ENCODE results near the gene TYW1. TPM values are rescaled to one million over a fixed set of nuclear protein-coding genes. Genes with fewer than 3 reads are reported as not detected.

Gene TYW1
- total and polyA plus RNA-seq, 2 of the 4 experiments (the other 2 are of a cell fraction): 10.7 to 23.7 TPM

- no peak overlapping the region for H3K4ac ChIP-seq (ENCODE audit: low read depth, low read length)
- intact Hi-C loops (cut with micrococcal nuclease): no loop called here
- no peak overlapping the region for H4K8ac ChIP-seq (ENCODE audit: low read depth in 2 of 2, low read length in 2 of 2)
- DNase-seq (peak; percentile 15), ATAC-seq (ENCODE audit: low read depth) (no peak)
- H2BK20ac ChIP-seq (ENCODE audit: low read depth, low read length): no peak overlapping the region
- no peak overlapping the region for H3K18ac ChIP-seq (ENCODE audit: low read depth, low read length)
- TF ChIP-seq CEBPB (IDR thresholded peaks at IDR 0.05; ENCODE audit: low read depth, low read length) (no peak), RAD21 (IDR thresholded peaks at IDR 0.05; ENCODE audit: low read length) (no peak), MXI1 (IDR thresholded peaks at IDR 0.05; ENCODE audit: borderline replicate concordance, low read depth, low read length) (no peak), RCOR1 (IDR thresholded peaks at IDR 0.05; ENCODE audit: insufficient replicate concordance, low read length) (no peak), MAFK (IDR thresholded peaks at IDR 0.05; ENCODE audit: low read depth, low read length) (no peak), POLR2A (IDR thresholded peaks at IDR 0.05; ENCODE audit: low read depth, low read length) (no peak), CHD1 (IDR thresholded peaks at IDR 0.05; ENCODE audit: low read depth, low read length) (no peak), FOS (IDR thresholded peaks at IDR 0.05; ENCODE audit: low read depth, low read length) (no peak), CTCF (conservative IDR thresholded peaks at IDR 0.05; ENCODE audit: low read depth, low read length) (no peak), USF2 (IDR thresholded peaks at IDR 0.05; ENCODE audit: low read depth, low read length) (no peak), MAZ (IDR thresholded peaks at IDR 0.05; ENCODE audit: borderline replicate concordance, low read depth, low read length) (no peak), BHLHE40 (IDR thresholded peaks at IDR 0.05; ENCODE audit: low read depth, low read length) (no peak), NFE2L2 (IDR thresholded peaks at IDR 0.05; ENCODE audit: low read depth, low read length) (no peak), RFX5 (IDR thresholded peaks at IDR 0.05; ENCODE audit: low read depth, low read length) (no peak)
- 90% methylated on average over 2 of the region's 8 CpGs; no CpG with 5 or more reads in 1 of the 2 experiments for WGBS, 2 experiments (ENCODE audit: extremely low coverage in 2 of 2, insufficient read length in 1 of 2)
- H2BK5ac ChIP-seq (ENCODE audit: low read depth, low read length, poor library complexity, severe bottlenecking): no peak overlapping the region
- ChIA-PET CTCF (no interaction called here), POLR2A (ENCODE audit: unreplicated experiment) (no interaction called here)
- H3K27ac ChIP-seq (ENCODE audit: insufficient read depth, low read length): no peak overlapping the region
- peaks cover 17 to 50% of the 10 kb centered on the region in 2 experiments for H3K79me1 ChIP-seq (ENCODE audit: low read depth in 1 of 2, low read length in 2 of 2)
- H3K23ac ChIP-seq (ENCODE audit: low read depth, low read length): no peak overlapping the region
- no peak overlapping the region for H2AK9ac ChIP-seq (replicated peaks; ENCODE audit: low read depth, low read length, poor library complexity)
- no peak overlapping the region for H4K91ac ChIP-seq (ENCODE audit: insufficient read depth, low read depth, low read length)
- no TSS peak for BruUV-seq (replicated peaks)
- peaks cover 10% of the 10 kb centered on the region; the same call in 1 of the 2 replicates for H3K9me1 ChIP-seq (ENCODE audit: insufficient read depth, low read length)
- no peak overlapping the region for H3K4me2 ChIP-seq (ENCODE audit: low read depth, low read length)
- peaks cover 53% of the 10 kb centered on the region for H3K36me3 ChIP-seq (ENCODE audit: control insufficient read depth, insufficient read depth, low read length)
- H3K9ac ChIP-seq (ENCODE audit: low read depth, low read length): no peak overlapping the region
- no peak overlapping the region for H2BK120ac ChIP-seq (ENCODE audit: low read depth, low read length)
- no peak overlapping the region for H2AFZ ChIP-seq (replicated peaks; ENCODE audit: low read length, poor library complexity)
- H4K20me1 ChIP-seq (ENCODE audit: insufficient read depth, low read length): 0 out of 2 replicates have a peak, but pooled peaks cover 8% of the 10 kb centered on the region
- H3K27me3 ChIP-seq (ENCODE audit: control insufficient read depth, insufficient read depth, low read length): no peaks in the 10 kb centered on the region
- no peak overlapping the region for H3K4me3 ChIP-seq (ENCODE audit: insufficient read depth, low read depth, low read length)
- no peak overlapping the region for H2BK15ac ChIP-seq (ENCODE audit: low read depth, low read length)
- H4K5ac ChIP-seq (ENCODE audit: low read depth, low read length): no peak overlapping the region
- H3K4me1 ChIP-seq (ENCODE audit: control insufficient read depth, insufficient read depth, low read length): peaks cover 8% of the 10 kb centered on the region
- in situ Hi-C loops (cut with MboI; ENCODE audit: low sequenced_read_pairs): no loop called here
- no peak overlapping the region for H3K56ac ChIP-seq (ENCODE audit: extremely low read depth, insufficient read depth, low read length)
- dilution Hi-C loops (cut with HindIII; ENCODE audit: low sequenced_read_pairs, unreplicated experiment): no loop called here
- H2AK5ac ChIP-seq (ENCODE audit: low read depth, low read length): no peak overlapping the region
- H3K14ac ChIP-seq (replicated peaks; ENCODE audit: low read depth, low read length): no peak overlapping the region
- H3K9me3 ChIP-seq (ENCODE audit: control insufficient read depth, insufficient read depth, low read length): no peaks in the 10 kb centered on the region
These were observed 45.9 kb upstream of the TYW1 start for GRCh38 chr7:66950763-66951162.
